A549 (cell line): ENCODE measurements around the gene CORO2A. TPM values are rescaled to one million over a fixed set of nuclear protein-coding genes. Genes with fewer than 3 reads are reported as not detected.

Experiments used
- ATAC-seq, 2 experiments: fragments of 200-7000 bp in 1 of 2; fragments of >200 bp in 1 of 2; cut with Nextera tagmentation in 1 of 2; cut with Tn5 transposase in 1 of 2; 3 replicates each; pipeline versions ENCODE4 v1.8.0 to v1.9.1; 2018 to 2020; ENCODE audit warnings: mild to moderate bottlenecking in 1 of 2, moderate library complexity in 1 of 2
- CTCF ChIA-PET: fragments of 300-600 bp; sonication (Branson Sonifier 250); formaldehyde crosslinking; extraction: SDS; loops from one replicate; lab custom pipeline; 2021; ENCODE audit warnings: antibody characterized with exemption, inconsistent platforms; lab: Yijun Ruan, JAX
- POLR2A ChIA-PET: fragments of 350-600 bp; formaldehyde crosslinking; extraction: SDS; loops from one replicate; lab custom pipeline; 2021; ENCODE audit warnings: antibody characterized with exemption, inconsistent platforms; lab: Yijun Ruan, JAX
- DNase-seq, 2 experiments: peaks; one replicate each; pipeline versions ENCODE4 v3.0.0 to v3.0.0-alpha.2; 2011 to 2016; ENCODE audit warnings: low read depth in 1 of 2, low spot score in 1 of 2
- FAIRE-seq: peaks from 2 replicates; lab custom pipeline; 2011; peaks lifted over from hg19 to GRCh38; lab: Jason Lieb, UNC
- H3K27ac ChIP-seq, 2 experiments: fragments of >200 bp; sonication (Bioruptor Twin); formaldehyde crosslinking; 3 replicates each; pipeline ENCODE4 v1.5.1; 2016 to 2017
- H3K4me1 ChIP-seq: fragments of >200 bp; sonication (Bioruptor Twin); formaldehyde crosslinking; 3 replicates; pipeline ENCODE4 v1.6.1; 2016
- H3K4me2 ChIP-seq: fragments of >200 bp; sonication (Bioruptor Twin); formaldehyde crosslinking; 3 replicates; pipeline ENCODE4 v1.6.1; 2016
- H3K4me3 ChIP-seq: fragments of >200 bp; sonication (Bioruptor Twin); formaldehyde crosslinking; 3 replicates; pipeline ENCODE4 v1.5.1; 2016
- H3K9me3 ChIP-seq: fragments of >200 bp; sonication (Bioruptor Twin); formaldehyde crosslinking; 3 replicates; pipeline ENCODE4 v1.6.1; 2016
- CBX2 ChIP-seq: fragments of 200-600 bp; sonication (generic); IDR thresholded peaks from 2 replicates; pipeline ENCODE4 v1.6.1; 2016; ENCODE audit warnings: low read depth, mild to moderate bottlenecking, borderline replicate concordance
- CEBPB ChIP-seq, 2 experiments: fragments of >200 bp in 1 of 2; sonication (Bioruptor Twin) in 1 of 2; formaldehyde crosslinking in 1 of 2; IDR thresholded peaks; 2 replicates each; pipeline ENCODE4 v1.6.1; 2012 to 2016
- CHD4 ChIP-seq: fragments of 200-600 bp; sonication (generic); IDR thresholded peaks from 2 replicates; pipeline ENCODE4 v1.6.1; 2016; ENCODE audit warnings: antibody characterized with exemption, mild to moderate bottlenecking, borderline replicate concordance
- FOSB ChIP-seq: fragments of 250-450 bp; sonication (Bioruptor Pico); IDR thresholded peaks from 2 replicates; pipeline ENCODE4 v1.5.0; 2020; ENCODE audit warnings: mild to moderate bottlenecking, moderate library complexity
- FOSL2 ChIP-seq, 2 experiments: fragments of 450-650 bp in 1 of 2; fragments of >200 bp in 1 of 2; sonication (Bioruptor Twin) in 1 of 2; formaldehyde crosslinking; IDR thresholded peaks; 2 replicates each; pipeline versions ENCODE4 v1.5.0 to v1.6.1; 2016 to 2020; ENCODE audit warnings: mild to moderate bottlenecking in 1 of 2, moderate library complexity in 1 of 2
- HEYL ChIP-seq: fragments of 250-450 bp; sonication (Bioruptor Pico); IDR thresholded peaks from 2 replicates; pipeline ENCODE4 v1.8.0; 2021; ENCODE audit warnings: mild to moderate bottlenecking, moderate library complexity
- HOXB5 ChIP-seq: fragments of 250-450 bp; sonication (Bioruptor Pico); IDR thresholded peaks from 2 replicates; pipeline ENCODE4 v1.5.0; 2020; ENCODE audit warnings: mild to moderate bottlenecking, moderate library complexity
- KDM5A ChIP-seq: fragments of 200-600 bp; sonication (generic); IDR thresholded peaks from 2 replicates; pipeline ENCODE4 v1.6.1; 2016; ENCODE audit warnings: antibody characterized with exemption, mild to moderate bottlenecking
- NPAS2 ChIP-seq: fragments of 250-450 bp; sonication (Bioruptor Pico); IDR thresholded peaks from 2 replicates; pipeline ENCODE4 v1.8.0; 2022; ENCODE audit warnings: mild to moderate bottlenecking, moderate library complexity, borderline replicate concordance
- RARB ChIP-seq: fragments of 250-450 bp; sonication (Bioruptor Pico); IDR thresholded peaks from 2 replicates; pipeline ENCODE4 v1.8.0; 2021; ENCODE audit warnings: mild to moderate bottlenecking, moderate library complexity
- ZC3H11A ChIP-seq: fragments of 450-650 bp; IDR thresholded peaks from 2 replicates; pipeline ENCODE4 v1.6.1; 2014; ENCODE audit warnings: antibody characterized with exemption, mild to moderate bottlenecking
- WGBS: methylation state at CpG from one replicate; pipeline ENCODE4 v1.1.6; 2017; ENCODE audit errors: missing lambda C conversion rate; 5-methylcytosine and 5-hydroxymethylcytosine counted together
- polyA plus RNA-seq, 4 experiments: library from polyadenylated mRNA; depleted of rRNA in 3 of 4; stranded (reverse); fragments of >200 nt; fragmentation: RNase III in 1 of 4; extraction: RNeasy Plus Mini Kit Qiagen cat#74134 plus additional on column Dnase treatment in 1 of 4; gene quantifications; 2 replicates in 3 of 4; 3 replicates in 1 of 4; pipeline ENCODE4 v1.2.3, GENCODE V29; 2011 to 2017
- TF ChIP-seq, protein P1 (sequence below): fragments of 150-350 bp; IDR thresholded peaks from 2 replicates; pipeline ENCODE4 v1.6.1; 2014; ENCODE audit warnings: low read depth, mild to moderate bottlenecking, low read length
- TF ChIP-seq, protein P2 (sequence below): fragments of >200 bp; sonication (Bioruptor Twin); formaldehyde crosslinking; IDR thresholded peaks from 3 replicates; pipeline ENCODE4 v1.5.1; 2016
- TF ChIP-seq, protein P3 (sequence below): IDR thresholded peaks from 2 replicates; pipeline ENCODE4 v1.6.1; 2012

The CORO2A gene
- polyA plus RNA-seq, 2 of the 4 experiments (the other 2 are of a cell fraction), result 0.49 to 2.0 TPM

DNA sequence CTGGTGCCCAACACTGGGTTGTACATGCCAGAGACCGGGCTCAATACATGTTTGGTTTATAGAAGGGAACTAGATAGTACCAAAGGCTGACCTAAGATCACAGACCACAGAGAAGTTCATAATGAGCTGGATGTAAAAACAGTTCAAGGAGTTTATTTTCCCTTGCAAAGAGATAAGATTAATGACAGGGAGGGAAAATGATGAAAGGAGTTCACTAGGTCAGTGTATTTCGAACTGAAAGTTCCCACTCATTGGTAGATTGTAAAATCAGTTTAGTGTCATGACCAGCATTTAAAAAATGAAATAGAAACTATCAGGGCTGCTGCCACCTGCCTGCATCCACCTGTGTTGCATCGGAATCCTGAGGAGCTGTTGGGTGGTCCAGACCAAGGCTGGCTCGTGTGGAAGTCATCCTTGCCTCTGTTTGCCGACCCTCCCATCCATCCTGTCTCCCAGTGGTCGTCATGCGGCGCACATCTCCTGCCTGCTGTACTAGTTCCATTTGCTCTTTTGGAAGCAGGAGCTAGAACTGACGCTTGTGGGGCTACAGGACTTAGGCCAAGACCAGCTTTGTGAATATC lies 41.9 kb upstream of the CORO2A start:
- FAIRE-seq (no peak), DNase-seq (no peak)
- no peak overlapping the region for H3K4me2 ChIP-seq
- TF ChIP-seq CBX2 (no peak), FOSB (no peak)
- TF ChIP-seq, all 56 proteins: peak for 0
- Histone ChIP-seq H3K4me1 (peaks cover 38% of the 10 kb centered on the region), H3K27ac (no peak overlapping the region), H3K9me3 (no peaks in the 10 kb centered on the region), H3K4me3 (no peak overlapping the region)
- WGBS, result 75% methylated on average over 9 of the region's 9 CpGs
- ATAC-seq, result no peak
- ChIA-PET POLR2A (interaction anchor here (1.1 kb wide), 1 partner anchor 22 kb away, joined by 3 read pairs; the partner anchor contains the start of gene TBC1D2), CTCF (interaction anchor here (0.6 to 10.2 kb wide), 9 partner anchors 9 to 163 kb away, joined by 3 to 62 read pairs (median 4); no protein-coding TSS in a partner anchor)

DNA sequence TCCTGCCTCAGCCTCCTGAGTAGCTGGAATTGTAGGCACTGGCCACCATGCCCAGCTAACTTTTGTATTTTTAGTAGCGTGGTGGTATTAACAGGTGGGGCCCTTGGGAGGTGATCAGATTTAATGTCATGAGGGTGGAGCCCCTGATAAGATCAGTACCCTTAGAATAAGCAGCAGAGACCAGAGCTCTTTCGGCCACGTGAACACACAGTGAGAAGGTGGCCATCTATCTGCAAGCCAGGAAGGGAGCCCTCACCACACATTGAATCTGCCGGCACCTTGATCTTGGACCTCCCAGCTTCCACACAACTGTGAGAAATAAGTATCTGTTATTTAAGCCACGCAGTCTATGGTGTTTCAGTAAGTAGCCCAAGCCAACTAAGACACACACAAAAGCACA lies 40.5 kb upstream of the CORO2A start:
- ATAC-seq (no peak), FAIRE-seq (no peak), DNase-seq (no peak)
- WGBS, result 96% methylated on average over 5 of the region's 5 CpGs
- Histone ChIP-seq H3K4me2 (no peak overlapping the region; the same call in 2 of the 3 replicates), H3K4me3 (no peak overlapping the region), H3K27ac (peak overlapping the region in 1 of 2 experiments; percentile 68; a peak in 2 of 6 replicates), H3K9me3 (no peaks in the 10 kb centered on the region)
- ChIA-PET POLR2A (interaction anchor here (0.6 to 1.1 kb wide), 2 partner anchors 9 to 23 kb away, joined by 3 to 10 read pairs; partner anchors contain the start of gene TBC1D2), CTCF (interaction anchor here (0.7 to 10.2 kb wide), 9 partner anchors 9 to 159 kb away, joined by 3 to 62 read pairs (median 4); partner anchors contain the start of genes CORO2A and TBC1D2)
- TF ChIP-seq, protein P1, sequence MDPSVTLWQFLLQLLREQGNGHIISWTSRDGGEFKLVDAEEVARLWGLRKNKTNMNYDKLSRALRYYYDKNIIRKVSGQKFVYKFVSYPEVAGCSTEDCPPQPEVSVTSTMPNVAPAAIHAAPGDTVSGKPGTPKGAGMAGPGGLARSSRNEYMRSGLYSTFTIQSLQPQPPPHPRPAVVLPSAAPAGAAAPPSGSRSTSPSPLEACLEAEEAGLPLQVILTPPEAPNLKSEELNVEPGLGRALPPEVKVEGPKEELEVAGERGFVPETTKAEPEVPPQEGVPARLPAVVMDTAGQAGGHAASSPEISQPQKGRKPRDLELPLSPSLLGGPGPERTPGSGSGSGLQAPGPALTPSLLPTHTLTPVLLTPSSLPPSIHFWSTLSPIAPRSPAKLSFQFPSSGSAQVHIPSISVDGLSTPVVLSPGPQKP, result no peak
- TF ChIP-seq CHD4 (no peak), KDM5A (no peak), RARB (CRISPR knock-in tag) (no peak), ZC3H11A (no peak), HEYL (CRISPR knock-in tag) (no peak), CEBPB (IDR thresholded peaks at IDR 0.05) (no peak)
- TF ChIP-seq, all 56 proteins: peak for 0
- H3K4me1 ChIP-seq, result peaks cover 52% of the 10 kb centered on the region

DNA sequence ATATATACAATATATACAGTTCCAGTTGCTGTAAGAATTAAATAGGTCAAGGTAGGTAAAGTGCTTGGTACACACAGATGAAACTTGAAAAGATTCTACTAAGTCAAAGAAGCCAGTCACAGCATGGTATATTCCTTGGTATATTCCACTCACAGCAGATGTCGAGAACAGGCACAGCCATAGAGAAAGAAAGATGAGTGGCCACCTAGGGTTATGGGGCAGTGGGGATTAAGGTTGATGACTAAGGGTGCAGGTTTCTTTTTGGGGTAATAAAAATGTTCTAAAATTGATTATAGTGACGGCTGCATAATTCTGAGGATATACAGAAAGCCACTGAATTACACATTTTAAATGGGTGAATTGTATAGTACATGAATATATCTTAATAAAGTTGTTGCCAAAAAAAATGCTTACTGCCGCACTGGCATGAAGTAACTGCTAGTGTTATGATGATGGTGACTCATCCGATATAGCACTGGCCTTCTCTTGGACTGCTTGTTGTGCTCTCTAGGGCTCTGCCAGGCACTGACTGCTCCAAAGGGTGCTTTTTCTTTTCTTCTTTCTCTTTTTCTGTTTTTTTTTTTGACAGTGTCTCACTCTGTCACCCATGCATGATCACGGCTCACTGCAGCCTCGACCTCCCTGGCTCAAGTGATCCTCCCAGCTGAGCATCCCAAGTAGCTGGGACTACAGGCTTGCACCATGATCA lies 39.5 kb upstream of the CORO2A start:
- H3K27ac ChIP-seq, result peak overlapping the region; percentile 44 to 68; a peak in 5 of 6 replicates
- TF ChIP-seq ZC3H11A, result no peak
- peak; percentile 41; the same call in 1 of the 2 replicates for TF ChIP-seq FOSL2 (IDR thresholded peaks at IDR 0.05)
- peak; percentile 86 for TF ChIP-seq FOSL2 (CRISPR knock-in tag; IDR thresholded peaks at IDR 0.05)
- TF ChIP-seq, all 56 proteins: peak for 1
- WGBS, result 60% methylated on average over 6 of the region's 6 CpGs
- H3K4me3 ChIP-seq, result no peak overlapping the region
- FAIRE-seq, result no peak
- DNase-seq, result peak in 1 of 2 experiments; percentile 33
- ChIA-PET POLR2A (no interaction called here), CTCF (interaction anchor here (0.7 to 10.2 kb wide), 5 partner anchors 8 to 158 kb away, joined by 3 to 62 read pairs (median 3); no protein-coding TSS in a partner anchor)
- no peaks in the 10 kb centered on the region for H3K9me3 ChIP-seq
- peak; percentile 88 to 92 for ATAC-seq
- peaks cover 58% of the 10 kb centered on the region for H3K4me1 ChIP-seq
- H3K4me2 ChIP-seq, result peak overlapping the region; percentile 58

DNA sequence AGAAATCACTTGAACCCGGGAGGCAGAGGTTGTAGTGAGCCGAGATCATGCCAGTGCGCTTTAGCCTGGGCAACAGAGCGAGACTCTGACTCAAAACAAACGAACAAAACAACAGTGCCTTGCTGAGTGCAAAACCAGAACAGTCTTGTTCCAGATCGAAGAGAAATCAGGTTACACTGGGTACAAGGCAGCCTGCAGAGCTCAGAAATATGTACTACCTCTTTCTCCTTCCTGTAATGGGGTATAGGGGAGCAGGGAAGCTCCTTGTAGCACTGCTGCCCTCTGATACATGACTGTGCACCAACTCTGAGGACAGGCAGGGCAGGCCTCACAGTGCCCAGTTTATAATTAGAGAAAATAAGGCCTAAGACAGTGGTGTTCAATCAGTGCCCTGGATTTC lies 38.4 kb upstream of the CORO2A start:
- no peak for DNase-seq
- Histone ChIP-seq H3K4me3 (no peak overlapping the region), H3K27ac (peak overlapping the region; percentile 56 to 76; a peak in 4 of 6 replicates), H3K4me2 (peak overlapping the region; percentile 24; the same call in 1 of the 3 replicates), H3K4me1 (peaks cover 69% of the 10 kb centered on the region), H3K9me3 (no peaks in the 10 kb centered on the region)
- ChIA-PET CTCF (interaction anchor here (2.7 to 2.8 kb wide), 2 partner anchors 11 to 12 kb away, joined by 6 to 7 read pairs; no protein-coding TSS in a partner anchor), POLR2A (no interaction called here)
- TF ChIP-seq, protein P2, sequence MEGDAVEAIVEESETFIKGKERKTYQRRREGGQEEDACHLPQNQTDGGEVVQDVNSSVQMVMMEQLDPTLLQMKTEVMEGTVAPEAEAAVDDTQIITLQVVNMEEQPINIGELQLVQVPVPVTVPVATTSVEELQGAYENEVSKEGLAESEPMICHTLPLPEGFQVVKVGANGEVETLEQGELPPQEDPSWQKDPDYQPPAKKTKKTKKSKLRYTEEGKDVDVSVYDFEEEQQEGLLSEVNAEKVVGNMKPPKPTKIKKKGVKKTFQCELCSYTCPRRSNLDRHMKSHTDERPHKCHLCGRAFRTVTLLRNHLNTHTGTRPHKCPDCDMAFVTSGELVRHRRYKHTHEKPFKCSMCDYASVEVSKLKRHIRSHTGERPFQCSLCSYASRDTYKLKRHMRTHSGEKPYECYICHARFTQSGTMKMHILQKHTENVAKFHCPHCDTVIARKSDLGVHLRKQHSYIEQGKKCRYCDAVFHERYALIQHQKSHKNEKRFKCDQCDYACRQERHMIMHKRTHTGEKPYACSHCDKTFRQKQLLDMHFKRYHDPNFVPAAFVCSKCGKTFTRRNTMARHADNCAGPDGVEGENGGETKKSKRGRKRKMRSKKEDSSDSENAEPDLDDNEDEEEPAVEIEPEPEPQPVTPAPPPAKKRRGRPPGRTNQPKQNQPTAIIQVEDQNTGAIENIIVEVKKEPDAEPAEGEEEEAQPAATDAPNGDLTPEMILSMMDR, result no peak
- no peak for TF ChIP-seq HOXB5 (CRISPR knock-in tag)
- TF ChIP-seq NPAS2 (CRISPR knock-in tag), result no peak
- TF ChIP-seq, protein P3, sequence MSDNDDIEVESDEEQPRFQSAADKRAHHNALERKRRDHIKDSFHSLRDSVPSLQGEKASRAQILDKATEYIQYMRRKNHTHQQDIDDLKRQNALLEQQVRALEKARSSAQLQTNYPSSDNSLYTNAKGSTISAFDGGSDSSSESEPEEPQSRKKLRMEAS, result no peak
- ATAC-seq, result no peak
- 78% methylated on average over 6 of the region's 6 CpGs for WGBS
- no peak for FAIRE-seq
